Subcutaneous abdominal adipose tissue (tissue), 5 donors: Measurements from ENCODE around the gene STAC2.
"Not testable (repeated sequence)": the region's sequence is repeated elsewhere in the genome, so short reads cannot be mapped to it uniquely, and the experiment has no call there.

Source experiments
- H3K27ac ChIP-seq: one replicate; pipeline ENCODE4 v1.7.0; 2013; ENCODE audit warnings: low read depth, mild to moderate bottlenecking, inconsistent platforms, low read length, moderate library complexity
- H3K27me3 ChIP-seq, 5 donors: one replicate each; pipeline ENCODE4 v1.7.0; 2013; ENCODE audit warnings: low read length in 5 of 5, inconsistent platforms in 1 of 5; ENCODE audit not compliant: control insufficient read depth in 5 of 5, insufficient read depth in 4 of 5
- H3K36me3 ChIP-seq, 5 donors: one replicate each; pipeline ENCODE4 v1.7.0; 2013; ENCODE audit warnings: low read length in 5 of 5; ENCODE audit not compliant: control insufficient read depth in 5 of 5, insufficient read depth in 5 of 5
- H3K4me1 ChIP-seq, 5 donors: one replicate each; pipeline ENCODE4 v1.7.0; 2013; ENCODE audit warnings: low read length in 5 of 5, mild to moderate bottlenecking in 3 of 5, moderate library complexity in 1 of 5; ENCODE audit not compliant: control insufficient read depth in 5 of 5, insufficient read depth in 5 of 5
- H3K4me3 ChIP-seq, 5 donors: one replicate each; pipeline ENCODE4 v1.7.0; 2013; ENCODE audit warnings: low read length in 5 of 5, low read depth in 1 of 5
- H3K9ac ChIP-seq, 5 donors: one replicate each; pipeline ENCODE4 v1.7.0; 2013; ENCODE audit warnings: low read length in 5 of 5, mild to moderate bottlenecking in 4 of 5, moderate library complexity in 3 of 5
- H3K9me3 ChIP-seq, 5 donors: one replicate each; pipeline ENCODE4 v1.7.0; 2013; ENCODE audit warnings: low read length in 5 of 5; ENCODE audit not compliant: control insufficient read depth in 5 of 5
- donor health status: healthy.
- donor health status: healthy.
- donor health status: healthy.
- donor health status: healthy.
- donor health status: healthy.

The STAC2 gene

DNA sequence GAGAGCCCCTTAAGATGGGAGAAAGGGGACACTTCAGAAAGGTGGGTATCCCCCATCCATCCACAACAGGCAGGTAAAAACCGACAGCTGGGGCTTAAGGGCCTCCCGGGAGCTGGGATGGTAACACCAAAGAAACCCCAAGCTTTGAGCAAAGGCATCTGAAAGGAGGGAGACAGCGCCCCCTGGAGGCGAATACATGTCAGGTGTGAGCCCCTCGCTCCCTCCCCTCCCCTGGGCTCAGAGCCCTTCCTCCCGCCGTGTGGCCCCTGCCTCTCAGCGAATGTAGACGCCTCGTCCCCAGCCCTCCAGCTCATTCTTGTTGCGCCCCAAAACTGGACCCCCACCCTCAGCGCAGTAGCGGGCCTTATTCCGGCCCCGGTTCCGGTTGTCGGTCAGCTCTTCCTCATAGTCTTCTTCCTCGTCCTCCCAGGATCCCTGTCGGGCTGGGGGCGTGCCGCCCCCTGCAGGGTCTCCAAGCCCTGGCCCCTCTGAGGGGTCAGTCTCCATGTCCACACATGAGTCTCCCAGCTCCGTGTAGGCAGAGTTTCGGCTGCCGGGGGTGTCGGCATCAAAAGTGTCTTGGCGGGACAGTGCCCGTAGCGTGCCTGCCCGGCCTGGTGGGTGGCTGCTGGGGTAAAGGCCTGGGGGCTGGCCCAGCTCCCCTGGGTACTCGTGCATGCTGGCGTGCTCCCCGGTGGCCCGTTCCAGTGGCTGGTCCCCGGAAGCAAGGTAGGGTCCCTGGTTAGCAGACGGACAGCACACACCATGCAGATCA is 50.6 kb downstream of the STAC2 start:
- peaks cover 0 to 6% (median 0%) of the 10 kb centered on the region in 5 donors for H3K27me3 ChIP-seq
- no peak overlapping the region for H3K9ac ChIP-seq
- H3K9me3 ChIP-seq, result no peaks in the 10 kb centered on the region
- H3K4me3 ChIP-seq, result peak overlapping the region in 1 of 5 donors; percentile 11
- peaks cover 0 to 20% (median 17%) of the 10 kb centered on the region in 5 donors for H3K36me3 ChIP-seq
- H3K4me1 ChIP-seq, result peaks cover 0 to 12% (median 7%) of the 10 kb centered on the region in 5 donors
- H3K27ac ChIP-seq, result no peak overlapping the region

DNA sequence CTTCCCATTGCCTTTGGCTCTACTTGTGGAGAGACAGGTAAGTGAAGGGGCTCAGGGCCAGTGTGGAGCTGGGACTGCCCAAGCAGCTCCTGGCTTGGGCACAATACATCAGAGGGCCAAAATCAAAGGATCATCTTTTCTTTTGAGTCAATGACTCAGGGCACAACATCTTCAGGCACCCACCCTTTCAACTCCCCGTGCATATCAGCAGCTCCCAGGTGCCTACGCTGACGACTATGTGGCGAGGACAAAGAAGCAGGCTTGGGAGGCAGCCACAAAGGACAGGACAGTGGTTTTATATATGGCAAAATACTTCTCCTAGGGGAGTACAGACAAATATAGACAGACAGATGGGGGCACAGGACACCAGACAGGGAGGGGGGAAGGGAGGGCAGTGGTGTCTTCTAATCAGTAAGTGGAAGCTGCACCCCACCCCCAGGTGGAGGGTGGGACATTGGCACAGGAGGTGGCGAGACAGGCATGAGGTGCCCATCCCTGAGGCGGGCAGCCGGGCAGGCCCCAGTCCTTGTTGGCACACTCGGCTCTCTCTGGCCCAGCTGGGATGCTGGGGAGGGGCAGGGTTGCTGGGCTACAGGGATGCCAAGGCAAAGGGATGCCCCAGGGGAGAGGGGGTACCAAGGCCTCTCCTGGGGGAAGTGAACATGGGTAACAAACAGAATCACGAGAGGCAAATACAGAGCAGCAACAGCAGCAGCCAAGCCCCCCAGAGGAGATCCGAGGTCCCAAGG is 52.0 kb downstream of the STAC2 start:
- peaks cover 0 to 12% (median 7%) of the 10 kb centered on the region in 5 donors for H3K4me1 ChIP-seq
- H3K4me3 ChIP-seq, result no peak overlapping the region
- H3K27ac ChIP-seq, result no peak overlapping the region
- H3K9me3 ChIP-seq, result no peaks in the 10 kb centered on the region
- H3K36me3 ChIP-seq, result peaks cover 0 to 20% (median 17%) of the 10 kb centered on the region in 5 donors
- H3K27me3 ChIP-seq, result peaks cover 0 to 6% (median 0%) of the 10 kb centered on the region in 5 donors
- H3K9ac ChIP-seq, result no peak overlapping the region

DNA sequence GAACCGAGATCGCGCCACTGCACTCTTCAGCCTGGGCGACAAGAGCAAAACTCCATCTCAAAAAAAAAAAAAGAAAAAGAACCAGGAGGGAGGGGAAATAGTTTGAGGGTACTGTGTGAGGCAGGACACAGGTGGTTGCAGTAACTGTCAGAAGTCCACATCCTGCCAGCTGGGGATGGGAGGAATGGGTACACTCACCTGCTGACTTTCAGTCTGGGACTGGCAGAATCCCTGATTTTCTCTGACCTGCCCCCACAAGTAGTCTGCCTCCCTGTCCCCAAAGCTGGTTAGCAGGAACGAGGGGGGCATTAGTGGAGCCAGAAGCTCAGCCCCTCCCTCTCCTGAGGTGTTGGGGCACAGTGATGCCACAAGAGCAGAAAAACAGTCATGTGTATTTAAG is 52.7 kb downstream of the STAC2 start:
- Histone ChIP-seq H3K27ac (no peak overlapping the region), H3K4me1 (peaks cover 0 to 12% (median 7%) of the 10 kb centered on the region in 5 donors), H3K36me3 (peaks cover 0 to 20% (median 17%) of the 10 kb centered on the region in 5 donors), H3K9me3 (no peaks in the 10 kb centered on the region), H3K9ac (no peak overlapping the region), H3K4me3 (no peak overlapping the region), H3K27me3 (peaks cover 0 to 6% (median 0%) of the 10 kb centered on the region in 5 donors)

DNA sequence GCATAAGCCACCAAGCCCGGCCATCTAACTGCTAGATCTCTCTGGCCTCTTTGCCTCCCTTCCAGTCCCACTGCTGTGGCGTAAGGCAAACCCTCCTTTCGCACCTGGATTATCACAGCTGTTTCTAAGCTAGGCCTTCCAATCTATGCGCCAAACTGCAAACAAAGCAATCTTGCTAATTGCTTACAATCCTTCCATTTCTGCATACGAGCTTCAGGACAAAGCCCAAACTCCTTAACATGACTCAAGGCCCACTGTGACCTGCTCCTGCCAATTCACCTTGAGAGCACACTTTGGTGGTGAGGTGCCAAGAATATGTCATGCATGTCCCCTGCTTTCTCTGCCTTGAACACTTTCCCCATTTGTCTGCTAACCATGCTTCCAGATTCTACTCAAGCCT is 53.8 kb downstream of the STAC2 start:
- no peak overlapping the region for H3K9ac ChIP-seq
- H3K4me3 ChIP-seq, result no peak overlapping the region
- H3K9me3 ChIP-seq, result no peaks in the 10 kb centered on the region

DNA sequence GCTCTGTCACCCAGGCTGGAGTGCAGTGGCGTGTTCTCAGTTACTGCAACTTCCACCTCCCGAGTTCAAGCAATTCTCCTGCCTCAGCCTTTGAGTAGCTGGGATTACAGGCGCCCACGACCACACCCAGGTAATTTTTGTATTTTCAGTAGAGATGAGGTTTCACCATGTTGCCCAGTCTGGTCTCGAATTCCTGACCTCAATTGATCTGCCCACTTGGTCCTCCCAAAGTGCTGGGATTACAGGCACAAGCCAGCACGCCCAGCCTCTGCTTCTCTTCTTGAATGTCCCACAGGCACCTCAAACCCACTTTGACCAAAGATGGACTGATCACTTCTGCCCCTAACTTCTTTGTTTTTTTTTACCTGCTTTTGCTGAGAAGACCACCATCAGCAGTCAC is 55.2 kb downstream of the STAC2 start:
- no peaks in the 10 kb centered on the region for H3K36me3 ChIP-seq
- H3K4me1 ChIP-seq, result peaks cover 0 to 31% (median 16%) of the 10 kb centered on the region in 5 donors
- H3K27ac ChIP-seq, result no peak overlapping the region
- peaks cover 0 to 6% (median 0%) of the 10 kb centered on the region in 5 donors for H3K27me3 ChIP-seq
- H3K4me3 ChIP-seq, result no peak overlapping the region
- no peaks in the 10 kb centered on the region for H3K9me3 ChIP-seq
- H3K9ac ChIP-seq, result no peak overlapping the region

More for the DNA sequence above, 53.8 kb downstream of the STAC2 start:
- Histone ChIP-seq H3K27me3 (peaks cover 0 to 6% (median 0%) of the 10 kb centered on the region in 5 donors), H3K27ac (no peak overlapping the region), H3K36me3 (peaks cover 0 to 10% (median 7%) of the 10 kb centered on the region in 5 donors), H3K4me1 (peaks cover 0 to 19% (median 12%) of the 10 kb centered on the region in 5 donors)

DNA sequence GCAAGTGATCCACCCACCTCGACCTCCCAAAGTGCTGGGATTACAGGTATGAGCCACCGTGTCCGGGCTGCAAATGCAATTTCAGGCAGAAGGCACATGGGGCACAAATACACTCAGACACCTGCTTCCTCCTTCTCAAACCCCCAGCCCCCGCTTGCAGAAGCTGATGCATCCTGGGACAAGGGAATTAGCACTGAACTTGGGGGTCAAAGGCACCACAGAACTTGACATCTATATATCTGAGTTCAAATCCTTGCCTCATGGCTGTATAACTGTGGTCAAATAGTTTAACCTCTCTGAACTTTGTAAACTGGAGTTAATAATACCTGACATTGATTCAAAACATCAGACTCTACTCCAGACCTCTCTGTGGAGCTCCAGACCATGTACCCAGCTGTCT is 55.6 kb downstream of the STAC2 start:
- peaks cover 0 to 6% (median 0%) of the 10 kb centered on the region in 5 donors for H3K27me3 ChIP-seq
- peaks cover 0 to 35% (median 18%) of the 10 kb centered on the region in 5 donors for H3K4me1 ChIP-seq
- H3K9ac ChIP-seq, result no peak overlapping the region
- no peaks in the 10 kb centered on the region for H3K36me3 ChIP-seq
- no peak overlapping the region for H3K27ac ChIP-seq
- no peak overlapping the region for H3K4me3 ChIP-seq
- no peaks in the 10 kb centered on the region for H3K9me3 ChIP-seq

- no peak overlapping the region for H3K9ac ChIP-seq
- no peak overlapping the region for H3K4me3 ChIP-seq
- H3K27ac ChIP-seq, result no peak overlapping the region
- no peaks in the 10 kb centered on the region for H3K9me3 ChIP-seq
- peaks cover 0 to 8% (median 0%) of the 10 kb centered on the region in 5 donors for H3K27me3 ChIP-seq
- no peaks in the 10 kb centered on the region for H3K36me3 ChIP-seq
- peaks cover 0 to 36% (median 21%) of the 10 kb centered on the region in 5 donors for H3K4me1 ChIP-seq
Observed at GRCh38 chr17:39169518-39169917, 56.2 kb downstream of the STAC2 start.

DNA sequence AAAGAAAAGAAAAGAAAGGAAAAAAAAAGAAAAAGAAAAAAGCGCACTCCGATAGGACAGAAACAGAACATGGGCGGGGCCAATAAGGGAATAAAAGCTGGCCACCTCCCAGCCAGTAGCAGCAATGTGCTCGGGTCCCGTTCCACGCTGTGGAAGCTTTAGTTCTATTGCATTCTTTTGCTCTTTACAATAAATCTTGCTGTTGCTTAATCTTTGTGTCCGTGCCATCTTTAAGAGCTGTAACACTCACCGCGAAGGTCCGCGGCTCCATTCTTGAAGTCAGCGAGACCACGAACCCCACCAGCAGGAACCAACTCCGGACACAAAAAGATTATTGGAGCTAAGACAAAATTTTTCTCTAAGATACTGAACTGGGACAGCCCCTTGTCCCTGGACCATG is 56.6 kb downstream of the STAC2 start:
- no peak overlapping the region for H3K4me3 ChIP-seq
- no peak overlapping the region for H3K9ac ChIP-seq
- peaks cover 0 to 36% (median 22%) of the 10 kb centered on the region in 5 donors for H3K4me1 ChIP-seq

DNA sequence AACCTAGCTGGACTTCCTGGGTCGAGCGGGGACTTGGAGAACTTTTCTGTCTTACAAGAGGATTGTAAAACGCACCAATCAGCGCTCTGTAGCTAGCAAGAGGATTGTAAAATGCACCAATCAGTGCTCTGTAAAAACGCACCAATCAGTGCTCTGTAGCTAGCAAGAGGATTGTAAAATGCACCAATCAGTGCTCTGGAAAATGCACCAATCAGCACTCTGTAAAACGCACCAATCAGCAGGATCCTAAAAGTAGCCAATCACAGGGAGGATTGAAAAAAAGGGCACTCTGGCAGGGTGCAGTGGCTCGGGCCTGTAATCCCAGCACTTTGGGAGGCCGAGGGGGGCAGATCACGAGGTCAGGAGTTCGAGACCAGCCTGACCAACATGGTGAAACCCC is 57.2 kb downstream of the STAC2 start:
- not testable (repeated sequence) for H3K4me3 ChIP-seq, H3K9ac ChIP-seq, H3K27ac ChIP-seq, H3K36me3 ChIP-seq, H3K27me3 ChIP-seq, H3K9me3 ChIP-seq
- peaks cover 0 to 39% (median 25%) of the 10 kb centered on the region in 5 donors for H3K4me1 ChIP-seq

More for the DNA sequence above, 56.6 kb downstream of the STAC2 start:
- no peaks in the 10 kb centered on the region for H3K36me3 ChIP-seq
- peaks cover 0 to 8% (median 0%) of the 10 kb centered on the region in 5 donors for H3K27me3 ChIP-seq
- no peaks in the 10 kb centered on the region for H3K9me3 ChIP-seq
- H3K27ac ChIP-seq, result no peak overlapping the region

- no peaks in the 10 kb centered on the region for H3K9me3 ChIP-seq
- H3K4me3 ChIP-seq, result no peak overlapping the region
- no peak overlapping the region for H3K9ac ChIP-seq
- H3K4me1 ChIP-seq, result peaks cover 0 to 39% (median 25%) of the 10 kb centered on the region in 5 donors
- peaks cover 0 to 2% (median 0%) of the 10 kb centered on the region in 5 donors for H3K27me3 ChIP-seq
- H3K27ac ChIP-seq, result no peak overlapping the region
- no peaks in the 10 kb centered on the region for H3K36me3 ChIP-seq
Observed at GRCh38 chr17:39167476-39167875, 58.3 kb downstream of the STAC2 start.
